ENCODE measurements around the gene ZCCHC24. TPM values are rescaled to one million over a fixed set of nuclear protein-coding genes. Genes with fewer than 3 reads are reported as not detected.

The ZCCHC24 gene
- total RNA-seq, 4 donors from 2014 or later = 100 to 156 (median 120) TPM

GRCh38 chr10:79402625-79402946 is 42.8 kb downstream of the ZCCHC24 start:
- Histone ChIP-seq H3K36me3 (peaks cover 0 to 8% (median 0%) of the 10 kb centered on the region in 4 donors), H3K4me1 (no peaks in the 10 kb centered on the region), H3K27ac (replicated peaks in 1 of 4) (no peak overlapping the region), H3K27me3 (no peaks in the 10 kb centered on the region), H3K4me3 (no peak overlapping the region), H3K9me3 (no peaks in the 10 kb centered on the region)
- no peak for TF ChIP-seq POLR2AphosphoS5 (IDR thresholded peaks at IDR 0.05)
- TF ChIP-seq EP300 (IDR thresholded peaks at IDR 0.05) = no peak
- TF ChIP-seq POLR2A (IDR thresholded peaks at IDR 0.05; ENCODE audit: low read depth) = no peak
- TF ChIP-seq, protein P1, sequence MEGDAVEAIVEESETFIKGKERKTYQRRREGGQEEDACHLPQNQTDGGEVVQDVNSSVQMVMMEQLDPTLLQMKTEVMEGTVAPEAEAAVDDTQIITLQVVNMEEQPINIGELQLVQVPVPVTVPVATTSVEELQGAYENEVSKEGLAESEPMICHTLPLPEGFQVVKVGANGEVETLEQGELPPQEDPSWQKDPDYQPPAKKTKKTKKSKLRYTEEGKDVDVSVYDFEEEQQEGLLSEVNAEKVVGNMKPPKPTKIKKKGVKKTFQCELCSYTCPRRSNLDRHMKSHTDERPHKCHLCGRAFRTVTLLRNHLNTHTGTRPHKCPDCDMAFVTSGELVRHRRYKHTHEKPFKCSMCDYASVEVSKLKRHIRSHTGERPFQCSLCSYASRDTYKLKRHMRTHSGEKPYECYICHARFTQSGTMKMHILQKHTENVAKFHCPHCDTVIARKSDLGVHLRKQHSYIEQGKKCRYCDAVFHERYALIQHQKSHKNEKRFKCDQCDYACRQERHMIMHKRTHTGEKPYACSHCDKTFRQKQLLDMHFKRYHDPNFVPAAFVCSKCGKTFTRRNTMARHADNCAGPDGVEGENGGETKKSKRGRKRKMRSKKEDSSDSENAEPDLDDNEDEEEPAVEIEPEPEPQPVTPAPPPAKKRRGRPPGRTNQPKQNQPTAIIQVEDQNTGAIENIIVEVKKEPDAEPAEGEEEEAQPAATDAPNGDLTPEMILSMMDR (IDR thresholded peaks at IDR 0.05) = no peak
- WGBS = 95% methylated on average over 7 of the region's 7 CpGs
- DNase-seq (ENCODE audit: extremely low spot score) = no peak
- intact Hi-C loops (cut with DNase I) = loop anchor here (5.0 kb wide), 1 partner anchor 40 kb away; no protein-coding TSS in a partner anchor

DNA sequence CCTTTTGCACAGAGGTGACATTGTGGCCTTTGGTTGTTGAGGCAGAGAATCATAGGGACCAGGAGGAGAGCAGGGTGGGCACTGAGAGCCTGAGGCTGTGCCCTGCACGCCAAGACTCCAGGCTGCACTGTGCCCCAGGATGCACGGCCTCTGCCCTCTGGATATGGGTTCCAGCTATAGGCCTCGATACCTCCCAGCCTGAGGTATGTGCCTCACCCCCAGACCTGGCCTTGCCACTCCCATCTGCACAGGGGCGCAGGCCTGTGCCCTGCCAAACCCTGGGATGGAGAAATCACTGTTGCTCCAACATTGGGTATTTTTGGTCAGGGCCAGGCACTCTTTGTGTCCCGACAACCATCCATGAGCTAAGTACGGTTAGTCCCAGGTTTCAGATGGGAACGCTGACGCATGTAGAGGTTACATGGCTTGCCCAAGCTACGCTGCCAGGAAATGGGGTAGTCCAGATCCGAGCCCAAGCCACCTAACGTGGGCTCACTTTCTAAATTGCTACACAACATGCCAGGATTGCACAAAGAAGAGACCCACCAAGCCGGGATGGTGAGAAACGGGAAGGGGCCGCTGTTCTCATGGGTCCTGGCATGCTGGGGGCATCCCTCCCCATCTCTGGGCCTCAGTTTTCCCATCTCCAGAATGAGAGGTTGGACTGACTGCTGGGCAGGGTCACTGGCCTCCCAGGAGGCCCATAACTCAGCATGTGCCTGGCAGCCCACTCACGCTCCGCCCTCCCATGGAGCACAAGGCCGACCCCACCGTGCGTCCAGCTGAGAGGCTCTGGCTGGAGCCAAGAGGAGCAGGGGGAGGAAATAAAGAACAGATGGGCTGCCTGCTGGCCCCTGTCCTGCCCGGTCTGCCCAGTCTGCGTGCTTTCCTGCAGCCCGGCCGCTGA is 44.2 kb downstream of the ZCCHC24 start:
- 50% methylated on average over 20 of the region's 23 CpGs for WGBS
- no peaks in the 10 kb centered on the region for H3K27me3 ChIP-seq
- no peak overlapping the region for H3K4me3 ChIP-seq
- TF ChIP-seq POLR2AphosphoS5 (IDR thresholded peaks at IDR 0.05) = peak; percentile 57 to 62
- TF ChIP-seq, protein P1 (IDR thresholded peaks at IDR 0.05) = no peak
- TF ChIP-seq POLR2A (IDR thresholded peaks at IDR 0.05; ENCODE audit: low read depth) = no peak
- no peak overlapping the region for H3K27ac ChIP-seq (replicated peaks in 1 of 4)
- H3K36me3 ChIP-seq = peaks cover 0 to 8% (median 0%) of the 10 kb centered on the region in 4 donors
- H3K9me3 ChIP-seq = no peaks in the 10 kb centered on the region
- no peaks in the 10 kb centered on the region for H3K4me1 ChIP-seq
- DNase-seq (ENCODE audit: extremely low spot score) = no peak
- intact Hi-C loops (cut with DNase I) = loop anchor here (5.0 kb wide), 1 partner anchor 41 kb away; no protein-coding TSS in a partner anchor

DNA sequence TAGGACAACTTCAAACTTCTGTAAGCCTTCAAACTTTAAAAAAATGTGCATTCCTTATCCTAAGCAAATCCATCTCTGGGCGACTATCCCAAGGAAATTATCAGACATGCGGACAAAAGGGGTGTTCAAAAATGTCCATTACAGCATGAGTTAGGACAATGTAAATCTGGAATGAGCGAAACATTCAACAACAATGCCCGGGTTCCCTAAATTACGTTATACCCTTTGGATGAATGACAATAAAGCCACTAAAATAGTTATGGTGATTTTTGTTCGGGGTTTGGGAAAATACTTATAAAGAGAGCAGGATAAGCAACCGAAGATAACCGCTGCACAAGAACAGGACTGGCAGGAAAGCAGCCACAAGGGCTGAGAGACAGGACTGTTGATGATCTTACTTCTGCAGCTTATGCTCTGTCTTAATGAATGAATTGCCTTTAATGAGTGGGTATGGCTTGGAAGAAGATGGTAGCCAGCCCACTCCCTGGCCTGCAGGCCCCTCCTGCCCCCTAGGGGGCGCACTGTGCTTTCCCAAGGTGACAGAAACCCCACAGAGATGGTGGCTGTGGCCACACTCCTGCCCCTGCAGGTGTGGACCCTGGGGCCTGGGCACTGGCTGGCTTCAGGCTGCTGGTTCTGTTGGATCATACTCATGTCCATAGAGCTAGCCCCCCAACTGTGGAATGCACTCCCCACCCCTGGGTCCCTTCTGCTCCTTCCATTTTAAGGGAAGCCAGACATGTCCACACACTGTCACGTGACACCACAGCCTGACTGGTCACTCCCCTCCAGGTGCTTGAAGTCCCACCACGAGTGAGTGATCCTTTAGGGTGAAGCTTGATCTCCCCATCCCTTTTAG is 45.0 kb downstream of the ZCCHC24 start:
- no peak for DNase-seq (ENCODE audit: extremely low spot score)
- intact Hi-C loops (cut with DNase I) = loop anchor here (5.0 kb wide), 1 partner anchor 42 kb away; no protein-coding TSS in a partner anchor
- Histone ChIP-seq H3K9me3 (no peaks in the 10 kb centered on the region), H3K4me1 (no peaks in the 10 kb centered on the region), H3K27ac (replicated peaks in 1 of 4) (no peak overlapping the region), H3K27me3 (no peaks in the 10 kb centered on the region), H3K4me3 (peak overlapping the region in 1 of 4 donors; percentile 20), H3K36me3 (peaks cover 0 to 8% (median 0%) of the 10 kb centered on the region in 4 donors)
- WGBS = 56% methylated on average over 10 of the region's 11 CpGs
- TF ChIP-seq, protein P1 (IDR thresholded peaks at IDR 0.05) = peak; percentile 46 to 64 (median 48)
- TF ChIP-seq POLR2AphosphoS5 (IDR thresholded peaks at IDR 0.05) = no peak

DNA sequence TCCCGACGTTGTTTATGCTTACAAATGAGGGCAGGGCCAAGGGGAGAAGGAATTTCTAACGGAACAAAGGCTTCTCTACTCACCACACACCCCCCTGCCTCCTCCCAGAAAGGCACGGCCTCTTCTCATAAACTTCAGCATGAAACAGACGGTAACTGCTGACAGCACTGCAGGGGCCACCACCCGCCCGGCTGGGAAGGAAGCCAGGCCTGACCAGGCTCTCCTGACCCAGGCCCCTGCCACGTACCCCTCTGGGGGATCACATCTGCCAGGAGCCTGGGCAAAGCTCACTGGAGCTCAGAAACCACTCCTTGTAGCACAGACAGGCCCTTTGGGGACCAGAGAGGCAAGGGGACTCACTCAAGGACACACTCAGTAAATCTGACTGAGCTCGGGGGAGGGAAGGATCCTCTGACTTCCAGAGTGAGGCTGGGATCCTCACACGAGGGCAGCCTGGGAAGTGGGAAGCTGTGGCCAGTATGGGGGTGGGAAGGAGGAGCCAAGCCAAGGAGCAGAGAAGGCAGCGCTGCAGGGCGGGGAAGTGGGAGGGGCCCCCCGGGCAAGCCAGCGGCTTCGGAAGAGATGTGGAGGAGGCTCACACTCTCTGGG is 46.1 kb downstream of the ZCCHC24 start:
- no peak overlapping the region for H3K27ac ChIP-seq (replicated peaks in 1 of 4)

More for the DNA sequence above, 46.1 kb downstream of the ZCCHC24 start:
- Histone ChIP-seq H3K27me3 (no peaks in the 10 kb centered on the region), H3K4me1 (peaks cover 0 to 9% (median 0%) of the 10 kb centered on the region in 4 donors), H3K36me3 (peaks cover 0 to 10% (median 3%) of the 10 kb centered on the region in 4 donors), H3K4me3 (peak overlapping the region; percentile 20 to 39 (median 26)), H3K9me3 (no peaks in the 10 kb centered on the region)
- TF ChIP-seq, protein P1 (IDR thresholded peaks at IDR 0.05) = no peak
- TF ChIP-seq EP300 (IDR thresholded peaks at IDR 0.05) (peak; percentile 96), POLR2AphosphoS5 (IDR thresholded peaks at IDR 0.05) (peak; percentile 85 to 90)
- no peak for DNase-seq (ENCODE audit: extremely low spot score)
- intact Hi-C loops (cut with DNase I) = no loop called here
- WGBS = 5% methylated on average over 13 of the region's 15 CpGs

Data from esophagus muscularis mucosa (tissue), 4 donors.